HG03432 (cell line): ENCODE results near the gene LRP2BP.
"Not testable (repeated sequence)": the region's sequence is repeated elsewhere in the genome, so short reads cannot be mapped to it uniquely, and the experiment has no call there.

Experiments used
- ATAC-seq: cut with Tn5 transposase; IDR thresholded peaks from one replicate; pipeline ENCODE4 v1.9.1; 2021; ENCODE audit warnings: mild to moderate bottlenecking, moderate library complexity; ENCODE audit not compliant: unreplicated experiment

LRP2BP gene

GRCh38 chr4:185329879-185330510 lies 65.7 kb downstream of the LRP2BP start:
- not testable (repeated sequence) for ATAC-seq

- no peak for ATAC-seq
Observed at GRCh38 chr4:185328586-185328985, 67.1 kb downstream of the LRP2BP start.

- not testable (repeated sequence) for ATAC-seq
Observed at GRCh38 chr4:185325721-185326120, 70.0 kb downstream of the LRP2BP start.

GRCh38 chr4:185324361-185324760 lies 71.4 kb downstream of the LRP2BP start:
- not testable (repeated sequence) for ATAC-seq

- ATAC-seq: no peak
Observed at GRCh38 chr4:185323606-185324005, 72.1 kb downstream of the LRP2BP start.

DNA sequence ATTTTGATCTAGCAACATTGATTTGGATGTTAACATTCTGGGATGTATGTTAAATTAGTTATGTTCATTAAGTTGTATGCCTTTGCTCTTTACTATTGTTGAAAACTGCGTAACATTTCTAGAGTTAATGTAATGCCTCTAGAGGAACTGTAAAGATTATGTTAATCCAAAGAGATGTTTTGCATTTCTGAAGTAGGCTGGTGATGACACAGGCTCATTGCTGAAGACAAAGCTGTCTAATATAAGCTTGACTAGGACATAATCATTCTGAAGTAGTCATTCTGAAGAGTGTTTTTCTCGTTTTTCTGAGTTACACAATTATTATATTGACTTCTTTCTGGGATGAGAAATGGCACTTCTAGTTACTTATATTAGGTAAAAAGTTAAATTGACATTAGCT lies 72.9 kb downstream of the LRP2BP start:
- no peak for ATAC-seq

DNA sequence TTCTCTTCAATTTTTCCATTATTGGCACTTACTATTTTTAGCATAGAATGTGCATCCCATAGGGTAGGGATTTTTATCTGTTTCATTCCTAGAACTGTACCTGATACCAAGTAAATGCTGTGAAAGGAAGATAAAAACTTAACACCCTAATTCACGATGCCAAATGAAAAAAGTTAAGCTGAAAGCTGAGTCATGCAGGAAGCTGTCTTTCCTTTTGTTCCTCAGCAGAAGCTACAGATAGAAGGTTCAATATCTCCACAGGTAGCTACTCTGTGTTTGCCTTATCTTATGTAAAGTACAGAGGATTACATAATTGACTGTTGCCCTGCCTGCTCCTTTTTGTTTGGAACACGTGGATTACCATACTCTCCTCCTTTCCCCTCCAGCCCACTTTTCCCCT lies 77.0 kb downstream of the LRP2BP start:
- ATAC-seq: peak; percentile 54

DNA sequence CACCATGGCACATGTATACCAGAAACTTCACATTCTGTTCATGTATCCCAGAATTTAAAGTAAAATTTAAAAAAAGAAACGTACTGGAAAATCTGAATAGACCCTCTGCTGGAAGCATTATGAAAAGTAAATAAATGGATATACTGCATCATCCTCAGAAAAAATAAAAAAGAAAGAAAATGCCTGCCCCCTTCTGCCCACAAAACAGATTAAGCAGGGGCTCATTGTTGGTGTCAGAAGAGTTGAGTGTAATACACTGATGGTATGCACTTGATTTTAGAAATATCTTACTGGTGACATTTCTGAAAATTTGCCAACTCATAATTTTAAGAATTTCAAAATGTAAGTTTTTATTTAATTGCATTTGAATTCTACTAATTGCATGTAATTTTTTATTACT lies 77.8 kb downstream of the LRP2BP start:
- ATAC-seq: no peak

DNA sequence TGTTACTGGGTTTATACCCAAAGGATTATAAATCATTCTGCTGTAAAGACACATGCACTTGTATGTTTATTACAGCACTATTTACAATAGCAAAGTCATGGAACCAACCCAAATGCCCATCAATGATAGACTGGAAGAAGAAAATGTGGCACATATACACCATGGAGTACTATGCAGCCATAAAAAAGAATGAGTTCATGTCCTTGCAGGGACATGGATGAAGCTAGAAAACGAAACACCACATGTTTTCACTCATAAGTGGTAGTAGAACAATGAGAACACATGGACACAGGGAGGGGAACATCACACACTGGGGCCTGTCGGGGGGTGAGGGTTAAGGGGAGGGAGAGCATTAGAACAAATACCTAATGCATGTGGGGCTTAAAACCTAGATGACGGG lies 78.3 kb downstream of the LRP2BP start:
- not testable (repeated sequence) for ATAC-seq
